Ectodermal cell (in vitro differentiated cells): ENCODE measurements around the gene LAMC2.
"Not testable (repeated sequence)": the region's sequence is repeated elsewhere in the genome, so short reads cannot be mapped to it uniquely, and the experiment has no call there.

ENCODE experiments used
- H3K27ac ChIP-seq: 2 replicates; pipeline ENCODE4 v1.7.0; 2013; ENCODE audit warnings: mild to moderate bottlenecking, low read depth, low read length; ENCODE audit not compliant: insufficient read depth, poor library complexity, severe bottlenecking
- H3K27me3 ChIP-seq: 2 replicates; pipeline ENCODE4 v1.7.0; 2013; ENCODE audit warnings: mild to moderate bottlenecking, low read length; ENCODE audit not compliant: insufficient read depth, control insufficient read depth, poor library complexity, severe bottlenecking
- H3K36me3 ChIP-seq: one replicate; pipeline ENCODE4 v1.7.0; 2013; ENCODE audit warnings: low read length; ENCODE audit not compliant: control insufficient read depth, insufficient read depth
- H3K4me1 ChIP-seq: one replicate; pipeline ENCODE4 v1.7.0; 2013; ENCODE audit warnings: low read length; ENCODE audit not compliant: control insufficient read depth, insufficient read depth
- H3K4me3 ChIP-seq: 2 replicates; pipeline ENCODE4 v1.7.0; 2013; ENCODE audit warnings: low read depth, low read length, control low read depth; ENCODE audit not compliant: insufficient read depth
- H3K9me3 ChIP-seq: 2 replicates; pipeline ENCODE4 v1.7.0; 2013; ENCODE audit warnings: mild to moderate bottlenecking, low read length, moderate library complexity; ENCODE audit not compliant: control insufficient read depth
- WGBS, 2 experiments: methylation state at CpG; one replicate each; pipeline ENCODE4 v1.1.7; 2013; ENCODE audit warnings: missing lambda C conversion rate in 2 of 2; 5-methylcytosine and 5-hydroxymethylcytosine counted together

LAMC2 gene

DNA sequence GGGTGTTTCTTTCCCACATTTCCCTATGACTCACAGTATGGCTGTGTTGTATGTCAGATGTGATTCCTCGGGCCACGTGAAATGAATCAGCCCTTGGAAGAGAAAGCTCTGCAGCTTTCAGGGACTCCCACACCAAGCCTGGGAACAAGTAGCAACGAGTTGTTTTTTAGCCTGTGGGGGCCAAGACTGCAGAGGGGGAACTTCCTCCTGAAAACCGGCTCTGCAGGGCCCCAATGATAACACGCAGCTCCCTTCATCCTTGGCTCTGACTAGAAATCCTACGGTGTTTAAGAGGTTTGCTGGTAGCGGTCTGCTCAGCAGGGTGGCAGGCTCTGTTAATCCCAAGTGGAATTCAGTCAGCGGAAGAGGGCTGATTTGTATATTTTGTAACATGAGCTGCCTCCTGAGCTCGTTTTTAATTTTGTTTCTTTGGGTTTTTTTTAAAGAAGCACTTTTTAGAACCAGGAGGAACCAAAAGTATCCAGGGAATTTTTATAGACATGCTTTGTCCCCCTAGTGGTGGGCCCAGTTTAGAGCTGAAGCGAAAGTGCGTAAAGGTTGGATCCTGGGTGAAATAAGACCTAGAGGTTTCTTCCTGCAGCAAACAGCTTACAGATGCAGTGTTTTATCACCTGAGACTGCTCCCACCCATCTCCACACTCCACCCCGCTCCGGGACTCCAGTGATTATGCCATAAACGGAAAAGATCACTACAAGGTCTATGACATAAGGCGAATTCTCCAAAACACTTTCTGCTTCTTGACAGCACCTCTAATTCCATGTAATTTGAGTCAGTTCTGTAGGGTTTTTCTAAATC is 48.8 kb downstream of the LAMC2 start:
- H3K9me3 ChIP-seq = no peaks in the 10 kb centered on the region
- H3K27ac ChIP-seq = peak overlapping the region; percentile 61
- H3K27me3 ChIP-seq = no peaks in the 10 kb centered on the region
- H3K4me3 ChIP-seq = peak overlapping the region; percentile 22
- H3K4me1 ChIP-seq = peaks cover 26% of the 10 kb centered on the region
- no peaks in the 10 kb centered on the region for H3K36me3 ChIP-seq
- WGBS, 2 experiments = 14% methylated on average over 15 of the region's 15 CpGs

GRCh38 chr1:183235503-183235902 is 49.4 kb downstream of the LAMC2 start:
- Histone ChIP-seq H3K27ac (peak overlapping the region; percentile 47), H3K27me3 (no peaks in the 10 kb centered on the region), H3K4me3 (no peak overlapping the region), H3K9me3 (no peaks in the 10 kb centered on the region), H3K4me1 (peaks cover 26% of the 10 kb centered on the region), H3K36me3 (no peaks in the 10 kb centered on the region)
- WGBS, 2 experiments = 76 to 77% methylated on average over 13 to 14 of the region's 14 CpGs

DNA sequence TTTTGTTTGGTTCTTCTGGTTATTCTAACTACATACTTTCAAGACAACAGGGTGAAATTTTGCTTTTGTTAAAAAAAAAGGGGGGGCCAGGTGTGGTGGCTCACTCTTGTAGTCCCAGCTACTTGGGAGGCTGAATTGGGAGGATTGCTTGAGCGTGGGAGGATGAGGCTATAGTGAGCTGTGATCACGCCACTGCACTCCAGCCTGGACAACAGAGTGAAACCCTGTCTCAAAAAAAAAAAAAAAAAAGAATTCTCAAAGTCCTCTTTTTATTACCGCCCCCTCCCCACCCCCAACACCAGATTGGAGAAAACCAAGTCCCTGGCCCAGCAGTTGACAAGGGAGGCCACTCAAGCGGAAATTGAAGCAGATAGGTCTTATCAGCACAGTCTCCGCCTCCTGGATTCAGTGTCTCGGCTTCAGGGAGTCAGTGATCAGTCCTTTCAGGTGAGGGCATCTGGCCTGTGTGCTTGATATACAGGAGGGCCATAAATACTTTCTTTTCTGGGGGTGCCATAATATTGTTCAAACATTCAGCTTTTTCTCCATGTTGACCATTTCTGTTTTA is 50.2 kb downstream of the LAMC2 start:
- H3K9me3 ChIP-seq = no peaks in the 10 kb centered on the region
- H3K27ac ChIP-seq = no peak overlapping the region
- 72 to 87% methylated on average over 6 of the region's 6 CpGs for WGBS, 2 experiments
- peaks cover 26% of the 10 kb centered on the region for H3K4me1 ChIP-seq
- no peaks in the 10 kb centered on the region for H3K27me3 ChIP-seq
- no peaks in the 10 kb centered on the region for H3K36me3 ChIP-seq
- no peak overlapping the region for H3K4me3 ChIP-seq

- no peaks in the 10 kb centered on the region for H3K36me3 ChIP-seq
- no peaks in the 10 kb centered on the region for H3K27me3 ChIP-seq
- H3K9me3 ChIP-seq = no peaks in the 10 kb centered on the region
- H3K4me1 ChIP-seq = peaks cover 26% of the 10 kb centered on the region
- no peak overlapping the region for H3K4me3 ChIP-seq
- no peak overlapping the region for H3K27ac ChIP-seq
- WGBS, 2 experiments = 96 to 100% methylated on average over 2 of the region's 2 CpGs
Measured at GRCh38 chr1:183237046-183237445, 51.0 kb downstream of the LAMC2 start.

- Histone ChIP-seq H3K4me3 (no peak overlapping the region), H3K27me3 (no peaks in the 10 kb centered on the region), H3K9me3 (no peaks in the 10 kb centered on the region), H3K36me3 (no peaks in the 10 kb centered on the region), H3K27ac (no peak overlapping the region), H3K4me1 (peaks cover 26% of the 10 kb centered on the region)
- 91 to 98% methylated on average over 2 of the region's 2 CpGs for WGBS, 2 experiments
Measured at GRCh38 chr1:183238071-183238470, 52.0 kb downstream of the LAMC2 start.

DNA sequence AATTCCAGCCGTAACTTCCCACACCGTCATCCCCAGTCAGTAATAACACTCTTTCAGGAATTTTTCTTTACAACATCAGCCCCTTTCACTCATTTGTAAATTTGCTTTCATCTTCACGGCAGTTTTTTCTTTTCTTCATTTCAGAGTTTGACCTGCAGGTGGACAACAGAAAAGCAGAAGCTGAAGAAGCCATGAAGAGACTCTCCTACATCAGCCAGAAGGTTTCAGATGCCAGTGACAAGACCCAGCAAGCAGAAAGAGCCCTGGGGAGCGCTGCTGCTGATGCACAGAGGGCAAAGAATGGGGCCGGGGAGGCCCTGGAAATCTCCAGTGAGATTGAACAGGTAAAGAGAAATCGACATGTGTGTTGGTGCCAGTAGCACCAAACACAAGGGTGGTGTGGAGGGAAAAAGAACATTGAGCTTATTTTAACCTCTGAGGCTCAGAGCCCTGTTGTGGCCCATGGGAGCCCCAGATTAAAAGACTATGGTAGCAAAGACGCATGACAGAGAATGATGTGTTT is 53.2 kb downstream of the LAMC2 start:
- WGBS, 2 experiments = 89 to 93% methylated on average over 7 of the region's 7 CpGs
- peaks cover 24% of the 10 kb centered on the region for H3K4me1 ChIP-seq

DNA sequence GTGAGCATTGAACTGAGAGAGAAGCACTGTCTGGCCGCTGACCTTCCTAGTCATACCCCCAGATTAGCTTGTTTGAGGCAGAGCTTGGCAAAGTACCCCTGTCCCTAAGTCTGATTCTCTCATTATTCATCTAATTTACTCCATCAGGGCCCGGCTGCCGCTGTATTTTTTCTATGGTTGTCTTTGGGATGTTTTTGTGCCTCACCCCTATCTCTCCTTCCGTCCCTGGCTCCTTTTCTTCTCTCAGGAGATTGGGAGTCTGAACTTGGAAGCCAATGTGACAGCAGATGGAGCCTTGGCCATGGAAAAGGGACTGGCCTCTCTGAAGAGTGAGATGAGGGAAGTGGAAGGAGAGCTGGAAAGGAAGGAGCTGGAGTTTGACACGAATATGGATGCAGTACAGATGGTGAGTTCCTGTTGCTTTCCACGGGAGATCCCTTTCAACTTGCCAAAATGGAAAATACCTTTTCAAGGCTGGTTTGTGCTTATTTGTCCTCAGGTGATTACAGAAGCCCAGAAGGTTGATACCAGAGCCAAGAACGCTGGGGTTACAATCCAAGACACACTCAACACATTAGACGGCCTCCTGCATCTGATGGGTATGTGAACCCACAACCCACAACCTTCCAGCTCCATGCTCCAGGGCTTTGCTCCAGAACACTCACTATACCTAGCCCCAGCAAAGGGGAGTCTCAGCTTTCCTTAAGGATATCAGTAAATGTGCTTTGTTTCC is 53.9 kb downstream of the LAMC2 start:
- no peaks in the 10 kb centered on the region for H3K36me3 ChIP-seq
- H3K4me1 ChIP-seq = peaks cover 17% of the 10 kb centered on the region
- 92 to 95% methylated on average over 5 to 8 of the region's 8 CpGs for WGBS, 2 experiments
- H3K27me3 ChIP-seq = no peaks in the 10 kb centered on the region
- no peak overlapping the region for H3K4me3 ChIP-seq
- H3K9me3 ChIP-seq = no peaks in the 10 kb centered on the region
- H3K27ac ChIP-seq = no peak overlapping the region

More for the DNA sequence above, 53.2 kb downstream of the LAMC2 start:
- Histone ChIP-seq H3K4me3 (no peak overlapping the region), H3K27me3 (no peaks in the 10 kb centered on the region), H3K27ac (no peak overlapping the region), H3K9me3 (no peaks in the 10 kb centered on the region), H3K36me3 (no peaks in the 10 kb centered on the region)

DNA sequence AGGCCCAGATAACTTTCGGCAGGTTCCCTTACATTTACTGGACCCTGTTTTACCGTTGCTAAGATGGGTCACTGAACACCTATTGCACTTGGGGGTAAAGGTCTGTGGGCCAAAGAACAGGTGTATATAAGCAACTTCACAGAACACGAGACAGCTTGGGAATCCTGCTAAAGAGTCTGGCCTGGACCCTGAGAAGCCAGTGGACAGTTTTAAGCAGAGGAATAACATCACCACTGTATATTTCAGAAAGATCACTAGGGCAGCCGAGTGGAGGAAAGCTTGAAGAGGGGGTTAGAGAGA is 54.4 kb downstream of the LAMC2 start:
- Histone ChIP-seq H3K9me3 (no peaks in the 10 kb centered on the region), H3K27ac (no peak overlapping the region), H3K27me3 (no peaks in the 10 kb centered on the region), H3K36me3 (no peaks in the 10 kb centered on the region), H3K4me1 (peaks cover 12% of the 10 kb centered on the region), H3K4me3 (no peak overlapping the region)
- WGBS, 2 experiments = 94 to 95% methylated on average over 4 of the region's 4 CpGs

DNA sequence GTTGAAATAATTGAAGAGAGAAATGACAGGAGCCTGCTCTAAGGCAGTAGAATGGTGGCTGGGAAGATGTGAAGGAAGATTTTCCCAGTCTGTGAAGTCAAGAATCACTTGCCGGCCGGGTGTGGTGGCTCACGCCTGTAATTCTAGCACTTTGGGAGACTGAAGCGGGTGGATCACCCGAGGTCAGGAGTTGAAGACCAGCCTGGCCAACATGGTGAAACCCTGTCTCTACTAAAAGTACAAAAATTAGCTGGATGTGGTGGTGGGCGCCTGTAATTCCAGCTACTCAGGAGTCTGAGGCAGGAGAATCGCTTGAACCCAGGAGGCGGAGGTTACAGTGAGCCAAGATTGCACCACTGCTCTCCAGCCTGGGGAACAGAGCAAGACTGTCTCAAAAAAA is 54.8 kb downstream of the LAMC2 start:
- H3K4me3 ChIP-seq, H3K4me1 ChIP-seq, H3K27ac ChIP-seq, H3K9me3 ChIP-seq, H3K27me3 ChIP-seq, H3K36me3 ChIP-seq: not testable (repeated sequence)
- WGBS, 2 experiments = 91 to 97% methylated on average over 8 of the region's 8 CpGs

DNA sequence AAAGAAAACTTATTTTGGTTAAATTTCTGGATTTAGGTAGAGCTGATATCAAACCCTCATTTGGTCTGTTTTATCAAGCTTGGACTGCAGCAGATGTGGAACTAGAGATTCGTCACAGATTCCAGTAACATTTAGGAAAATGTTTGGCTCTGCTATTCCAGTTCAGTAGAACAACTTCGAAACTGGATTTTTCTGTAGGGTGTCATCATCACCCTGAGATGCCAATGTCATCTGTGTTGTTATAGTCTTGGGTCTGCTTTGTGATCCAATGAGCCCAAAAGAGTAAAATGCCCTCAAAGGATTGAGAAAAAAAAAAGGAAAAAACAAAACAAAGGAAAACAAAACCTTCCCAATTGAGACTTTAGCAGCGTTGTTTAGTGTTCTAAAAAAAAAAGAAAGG is 55.4 kb downstream of the LAMC2 start:
- Histone ChIP-seq H3K4me3 (no peak overlapping the region), H3K27me3 (no peaks in the 10 kb centered on the region), H3K4me1 (peaks cover 2% of the 10 kb centered on the region), H3K9me3 (no peaks in the 10 kb centered on the region), H3K27ac (no peak overlapping the region), H3K36me3 (no peaks in the 10 kb centered on the region)
- WGBS, 2 experiments = 90 to 91% methylated on average over 3 of the region's 3 CpGs
